NCI-H2107 (cell line): ENCODE results near the gene NES.

ENCODE experiments used
- DNase-seq: peaks from one replicate; lab custom pipeline; 2025; lab: John Stamatoyannopoulos, UW

The NES gene

GRCh38 chr1:156663178-156663577 is 14.0 kb downstream of the NES start:
- DNase-seq, result no peak

- DNase-seq, result no peak
These were observed 14.5 kb downstream of the NES start for GRCh38 chr1:156662800-156663055.

GRCh38 chr1:156662005-156662799 is 15.0 kb downstream of the NES start:
- no peak for DNase-seq

GRCh38 chr1:156660752-156661112 is 16.5 kb downstream of the NES start:
- no peak for DNase-seq

GRCh38 chr1:156659988-156660751 is 17.0 kb downstream of the NES start:
- peak; percentile 87 for DNase-seq

GRCh38 chr1:156659661-156659987 is 17.6 kb downstream of the NES start:
- DNase-seq, result no peak

- no peak for DNase-seq
These were observed 18.1 kb downstream of the NES start for GRCh38 chr1:156658945-156659574.

- no peak for DNase-seq
These were observed 18.7 kb downstream of the NES start for GRCh38 chr1:156658496-156658895.

- DNase-seq, result no peak
These were observed 19.4 kb downstream of the NES start for GRCh38 chr1:156657741-156658319.

GRCh38 chr1:156656806-156657740 is 20.1 kb downstream of the NES start:
- DNase-seq, result no peak

GRCh38 chr1:156655904-156656516 is 21.2 kb downstream of the NES start:
- DNase-seq, result no peak

- DNase-seq, result no peak
These were observed 21.9 kb downstream of the NES start for GRCh38 chr1:156655151-156655903.

GRCh38 chr1:156654700-156655099 is 22.5 kb downstream of the NES start:
- DNase-seq, result no peak

- DNase-seq, result no peak
These were observed 24.2 kb downstream of the NES start for GRCh38 chr1:156652992-156653355.

GRCh38 chr1:156652131-156652991 is 24.8 kb downstream of the NES start:
- DNase-seq, result no peak

GRCh38 chr1:156648951-156649350 is 28.3 kb downstream of the NES start:
- DNase-seq, result no peak

- DNase-seq, result no peak
These were observed 28.7 kb downstream of the NES start for GRCh38 chr1:156648496-156648895.

- no peak for DNase-seq
These were observed 29.9 kb downstream of the NES start for GRCh38 chr1:156647351-156647750.

- DNase-seq, result no peak
These were observed 30.4 kb downstream of the NES start for GRCh38 chr1:156646738-156647211.

- no peak for DNase-seq
These were observed 31.5 kb downstream of the NES start for GRCh38 chr1:156645666-156646065.
